Activated naive CD4-positive, alpha-beta T cell treated with anti-CD3 and anti-CD28 coated beads, Interleukin-2, amount 10 ng/mL, durations not matched to agents 7 days and 5 days (primary cell): ENCODE data around the gene PIK3AP1.

Experiments
- CTCF ChIA-PET: fragments of 350-600 bp; sonication (Branson Sonifier 250); formaldehyde crosslinking; loops from one replicate; lab custom pipeline; 2021; ENCODE audit warnings: antibody characterized with exemption; lab: Charles Lee
- DNase-seq: peaks from one replicate; pipeline ENCODE4 v3.0.0-alpha.2; 2020
- H3K27ac Mint-ChIP-seq: one replicate; pipeline ENCODE4 v1.8.0; 2021; ENCODE audit warnings: mild to moderate bottlenecking, moderate library complexity, mixed read lengths
- H3K27me3 Mint-ChIP-seq: one replicate; pipeline ENCODE4 v1.8.0; 2021; ENCODE audit warnings: mild to moderate bottlenecking, mixed read lengths
- H3K36me3 Mint-ChIP-seq: one replicate; pipeline ENCODE4 v1.8.0; 2021; ENCODE audit warnings: mixed read lengths
- H3K4me1 Mint-ChIP-seq: one replicate; pipeline ENCODE4 v1.8.0; 2021; ENCODE audit warnings: mixed read lengths
- H3K4me3 Mint-ChIP-seq: one replicate; pipeline ENCODE4 v1.8.0; 2021; ENCODE audit warnings: mild to moderate bottlenecking, moderate library complexity, mixed read lengths
- H3K9me3 Mint-ChIP-seq: one replicate; pipeline ENCODE4 v1.8.0; 2021; ENCODE audit warnings: mixed read lengths

Gene PIK3AP1

DNA sequence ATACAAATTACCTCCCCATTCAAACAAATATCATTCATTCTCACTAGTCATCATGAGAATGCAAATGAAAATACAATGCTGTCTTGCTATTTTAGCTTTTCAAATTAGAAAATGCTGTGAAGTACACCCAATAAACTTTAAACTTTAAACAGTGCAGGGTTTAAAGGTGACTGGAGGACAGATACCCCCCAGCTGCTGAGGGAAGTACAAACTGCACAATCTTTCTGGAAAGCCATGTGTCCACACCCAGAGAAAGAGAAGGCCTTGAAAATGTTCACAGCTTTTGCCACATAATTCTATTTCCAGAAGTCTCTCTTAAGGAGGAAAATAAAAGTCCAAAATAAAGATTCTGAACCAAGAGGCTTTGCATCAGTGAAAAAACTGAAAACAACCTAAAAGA, 56.5 kb downstream of the PIK3AP1 start:
- no peaks in the 10 kb centered on the region for H3K9me3 Mint-ChIP-seq
- no peak overlapping the region for H3K27ac Mint-ChIP-seq
- CTCF ChIA-PET, result interaction anchor here (0.9 to 1.2 kb wide), 2 partner anchors 19 to 374 kb away, joined by 3 read pairs; no protein-coding TSS in a partner anchor
- no peak overlapping the region for H3K4me3 Mint-ChIP-seq
- H3K4me1 Mint-ChIP-seq, result no peaks in the 10 kb centered on the region
- DNase-seq, result no peak
- no peaks in the 10 kb centered on the region for H3K36me3 Mint-ChIP-seq
- H3K27me3 Mint-ChIP-seq, result peaks cover 7% of the 10 kb centered on the region

DNA sequence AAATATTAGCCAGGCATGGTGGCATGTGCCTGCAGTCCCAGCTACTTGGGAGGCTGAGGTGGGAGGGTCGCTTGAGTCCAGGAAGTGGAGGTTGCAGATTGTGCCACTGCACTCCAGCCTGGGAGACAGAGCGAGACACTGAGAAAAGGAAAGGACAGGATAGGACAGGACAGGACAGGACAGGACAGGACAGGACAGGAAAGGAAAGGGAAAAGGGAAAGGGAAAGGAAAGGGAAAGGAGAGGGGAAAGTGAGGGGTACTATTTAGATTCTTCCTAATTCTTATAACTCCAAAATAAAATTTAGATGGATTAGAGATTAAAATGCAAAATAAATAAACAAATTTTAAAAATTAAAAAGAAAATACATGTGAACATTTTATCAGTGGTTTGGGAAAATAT, 58.7 kb downstream of the PIK3AP1 start:
- no peak overlapping the region for H3K4me3 Mint-ChIP-seq
- no peaks in the 10 kb centered on the region for H3K4me1 Mint-ChIP-seq
- CTCF ChIA-PET, result no interaction called here
- no peaks in the 10 kb centered on the region for H3K9me3 Mint-ChIP-seq
- no peak for DNase-seq
- peaks cover 11% of the 10 kb centered on the region for H3K27me3 Mint-ChIP-seq
- H3K27ac Mint-ChIP-seq, result no peak overlapping the region
- no peaks in the 10 kb centered on the region for H3K36me3 Mint-ChIP-seq

DNA sequence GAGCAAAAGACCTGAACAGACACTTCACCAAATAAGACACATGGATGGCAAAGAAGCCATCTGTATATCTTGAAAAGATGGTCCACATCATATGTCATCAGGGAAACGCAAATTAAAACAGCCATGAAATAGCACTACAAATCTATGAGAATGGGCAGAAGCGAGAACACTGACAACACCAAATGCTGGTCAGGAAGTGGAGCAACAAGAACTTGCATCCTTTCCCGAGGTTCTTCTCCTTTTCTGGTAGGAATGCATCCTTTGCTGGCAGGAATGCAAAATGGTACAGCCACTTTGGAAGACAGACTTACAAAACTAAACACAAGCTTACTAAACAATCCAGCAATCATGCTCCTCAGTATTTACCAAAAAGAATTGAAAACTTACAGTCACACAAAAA, 60.0 kb downstream of the PIK3AP1 start:
- Mint-ChIP-seq H3K9me3 (no peaks in the 10 kb centered on the region), H3K27ac (no peak overlapping the region), H3K27me3 (peaks cover 11% of the 10 kb centered on the region), H3K36me3 (no peaks in the 10 kb centered on the region), H3K4me1 (no peaks in the 10 kb centered on the region), H3K4me3 (no peak overlapping the region)
- no peak for DNase-seq
- CTCF ChIA-PET, result no interaction called here

DNA sequence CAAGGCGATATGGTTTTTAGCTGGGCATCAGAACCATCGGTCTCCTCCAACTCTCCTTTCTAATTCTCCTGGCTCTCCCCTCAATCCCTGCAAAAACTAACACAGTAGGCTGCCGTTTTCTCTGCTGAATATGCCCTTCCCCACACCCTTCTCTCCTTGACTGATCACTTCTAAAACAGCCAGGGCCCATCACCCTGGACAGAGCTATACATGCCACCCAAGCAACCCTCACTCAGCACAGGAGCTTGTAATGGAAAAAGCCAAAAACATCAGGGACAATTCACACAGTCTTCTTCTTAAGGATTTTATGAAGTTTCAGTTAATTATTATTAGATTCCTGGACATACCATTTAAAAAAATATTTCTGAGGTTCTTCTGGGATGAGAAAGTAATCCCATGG, 61.5 kb downstream of the PIK3AP1 start:
- Mint-ChIP-seq H3K27ac (no peak overlapping the region), H3K9me3 (no peaks in the 10 kb centered on the region), H3K4me3 (no peak overlapping the region), H3K36me3 (no peaks in the 10 kb centered on the region), H3K27me3 (peaks cover 11% of the 10 kb centered on the region), H3K4me1 (no peaks in the 10 kb centered on the region)
- CTCF ChIA-PET, result interaction anchor here (0.6 kb wide), 1 partner anchor 163 kb away, joined by 4 read pairs; no protein-coding TSS in a partner anchor
- DNase-seq, result no peak

DNA sequence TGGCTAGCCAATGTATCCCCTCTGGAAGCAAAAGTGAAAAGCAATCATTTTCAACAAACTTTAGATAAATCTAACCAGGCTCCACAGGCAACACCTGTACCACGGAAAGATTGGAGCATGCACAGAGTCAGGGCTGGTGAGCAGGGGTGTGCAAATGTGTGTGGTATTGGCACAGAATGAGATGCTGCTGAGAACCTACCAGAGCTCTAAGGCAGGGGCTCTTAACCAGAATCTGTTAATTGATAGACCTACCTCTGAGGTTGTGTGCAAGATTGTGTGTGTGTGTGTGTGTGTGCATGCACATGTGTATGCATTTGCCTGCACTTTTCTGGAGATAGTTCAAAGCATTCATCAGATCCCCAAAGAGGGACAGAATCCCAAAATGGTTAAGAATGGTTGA, 62.9 kb downstream of the PIK3AP1 start:
- H3K4me1 Mint-ChIP-seq, result no peaks in the 10 kb centered on the region
- CTCF ChIA-PET, result no interaction called here
- no peaks in the 10 kb centered on the region for H3K9me3 Mint-ChIP-seq
- DNase-seq, result no peak
- H3K36me3 Mint-ChIP-seq, result no peaks in the 10 kb centered on the region
- H3K4me3 Mint-ChIP-seq, result no peak overlapping the region
- no peak overlapping the region for H3K27ac Mint-ChIP-seq
- peaks cover 11% of the 10 kb centered on the region for H3K27me3 Mint-ChIP-seq

DNA sequence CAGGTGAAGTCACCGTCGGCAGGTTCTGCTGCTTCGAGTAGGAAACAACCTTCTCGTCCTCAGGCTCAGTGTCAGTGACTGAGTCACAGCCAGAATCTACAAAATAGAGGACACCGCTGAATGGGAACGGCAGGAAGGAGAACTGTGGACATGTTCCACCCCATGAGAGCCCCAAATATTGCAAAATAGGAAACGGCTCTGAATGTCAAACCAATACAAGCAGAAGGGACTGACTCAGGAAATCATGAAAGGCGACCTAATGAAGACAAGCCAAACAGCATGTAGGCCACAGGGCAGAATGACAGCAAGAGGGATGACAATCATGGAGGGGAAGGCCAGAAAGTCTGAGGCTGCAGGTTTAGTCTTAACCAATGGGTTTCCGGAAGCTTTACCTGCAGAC, 63.5 kb downstream of the PIK3AP1 start:
- Mint-ChIP-seq H3K4me3 (no peak overlapping the region), H3K4me1 (peaks cover 4% of the 10 kb centered on the region), H3K36me3 (no peaks in the 10 kb centered on the region), H3K9me3 (no peaks in the 10 kb centered on the region), H3K27ac (no peak overlapping the region), H3K27me3 (peaks cover 11% of the 10 kb centered on the region)
- no peak for DNase-seq
- CTCF ChIA-PET, result no interaction called here

DNA sequence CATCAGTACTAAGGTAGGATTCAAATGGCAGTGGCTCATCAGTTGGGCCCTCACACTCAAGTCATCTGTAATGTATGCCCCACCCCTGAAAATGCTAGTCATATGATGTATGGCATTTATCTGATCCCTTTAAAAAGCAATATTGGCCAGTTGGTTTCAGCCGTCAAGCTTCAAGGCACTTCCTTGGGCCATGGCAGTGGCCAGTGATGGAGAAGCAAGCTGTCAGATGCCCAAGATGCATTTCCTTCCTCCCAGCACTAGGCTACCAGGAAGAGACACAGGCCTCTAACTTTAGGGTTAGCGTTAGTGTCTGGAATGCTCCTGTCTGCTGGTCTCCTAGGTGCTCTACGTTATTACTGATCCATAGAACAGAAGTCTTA, 64.1 kb downstream of the PIK3AP1 start:
- peaks cover 11% of the 10 kb centered on the region for H3K4me1 Mint-ChIP-seq
- DNase-seq, result no peak
- CTCF ChIA-PET, result no interaction called here
- no peaks in the 10 kb centered on the region for H3K9me3 Mint-ChIP-seq
- H3K4me3 Mint-ChIP-seq, result no peak overlapping the region
- H3K27ac Mint-ChIP-seq, result no peak overlapping the region
- H3K27me3 Mint-ChIP-seq, result peaks cover 5% of the 10 kb centered on the region
- H3K36me3 Mint-ChIP-seq, result no peaks in the 10 kb centered on the region

DNA sequence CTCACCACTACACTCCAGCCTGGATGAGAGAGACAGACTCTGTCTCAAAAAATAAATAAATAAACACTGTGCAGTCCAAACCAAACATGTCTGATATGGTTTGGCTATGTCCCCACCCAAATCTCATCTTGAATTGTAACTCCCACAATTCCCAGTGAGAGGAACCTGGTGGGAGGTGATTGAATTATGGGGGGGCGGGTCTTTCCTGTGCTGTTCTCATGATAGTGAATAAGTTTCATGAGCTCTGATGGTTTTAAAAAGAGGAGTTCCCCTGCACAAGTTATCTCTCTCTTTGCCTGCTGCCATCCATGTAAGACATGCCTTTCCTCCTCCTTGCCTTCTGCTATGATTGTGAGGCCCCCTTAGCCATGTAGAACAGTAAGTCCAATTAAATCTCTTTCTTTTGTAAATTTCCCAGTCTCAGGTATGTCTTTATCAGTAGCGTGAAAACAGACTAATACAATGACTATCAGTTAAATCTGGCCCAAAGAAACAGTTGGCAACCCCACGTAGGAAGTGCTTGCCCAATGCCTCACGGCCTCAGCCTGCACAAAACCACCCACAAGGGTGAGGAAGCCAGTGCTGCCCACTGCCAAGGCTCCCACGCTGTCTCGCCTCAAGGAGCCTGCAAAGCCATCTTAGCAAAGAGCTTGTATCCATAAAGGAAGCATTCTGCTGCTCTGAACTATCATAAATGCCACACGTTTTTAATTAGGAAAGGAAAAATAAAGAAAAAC, 64.7 kb downstream of the PIK3AP1 start:
- Mint-ChIP-seq H3K36me3 (no peaks in the 10 kb centered on the region), H3K4me3 (no peak overlapping the region), H3K27me3 (peaks cover 4% of the 10 kb centered on the region), H3K9me3 (no peaks in the 10 kb centered on the region), H3K4me1 (peaks cover 16% of the 10 kb centered on the region), H3K27ac (no peak overlapping the region)
- CTCF ChIA-PET, result no interaction called here
- DNase-seq, result no peak

DNA sequence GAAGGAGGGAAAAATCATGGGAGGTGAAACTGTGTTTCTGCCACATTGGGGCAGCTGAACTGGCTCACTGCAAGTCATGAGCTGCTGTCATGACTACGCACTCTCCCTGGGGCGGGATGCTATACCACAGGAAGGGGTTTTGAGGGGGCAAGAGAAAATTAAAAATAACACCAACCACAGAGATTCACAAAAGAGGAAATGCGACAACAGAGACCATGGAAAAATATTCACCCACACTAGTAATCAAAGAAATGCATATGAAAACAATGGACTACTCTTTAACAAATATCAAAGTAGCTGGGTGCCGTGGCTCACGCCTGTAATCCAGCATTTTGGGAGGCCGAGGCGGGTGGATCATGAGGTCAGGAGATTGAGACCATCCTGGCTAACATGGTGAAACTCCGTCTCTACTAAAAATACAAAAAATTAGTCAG, 68.3 kb downstream of the PIK3AP1 start:
- peak; percentile 38 for DNase-seq
- CTCF ChIA-PET, result interaction anchor here (1.5 to 4.1 kb wide), 2 partner anchors 10 to 177 kb away, joined by 3 to 32 read pairs; no protein-coding TSS in a partner anchor
- no peaks in the 10 kb centered on the region for H3K36me3 Mint-ChIP-seq
- no peaks in the 10 kb centered on the region for H3K27me3 Mint-ChIP-seq
- peak overlapping the region; percentile 72 for H3K27ac Mint-ChIP-seq
- no peaks in the 10 kb centered on the region for H3K9me3 Mint-ChIP-seq
- peaks cover 33% of the 10 kb centered on the region for H3K4me1 Mint-ChIP-seq
- no peak overlapping the region for H3K4me3 Mint-ChIP-seq

DNA sequence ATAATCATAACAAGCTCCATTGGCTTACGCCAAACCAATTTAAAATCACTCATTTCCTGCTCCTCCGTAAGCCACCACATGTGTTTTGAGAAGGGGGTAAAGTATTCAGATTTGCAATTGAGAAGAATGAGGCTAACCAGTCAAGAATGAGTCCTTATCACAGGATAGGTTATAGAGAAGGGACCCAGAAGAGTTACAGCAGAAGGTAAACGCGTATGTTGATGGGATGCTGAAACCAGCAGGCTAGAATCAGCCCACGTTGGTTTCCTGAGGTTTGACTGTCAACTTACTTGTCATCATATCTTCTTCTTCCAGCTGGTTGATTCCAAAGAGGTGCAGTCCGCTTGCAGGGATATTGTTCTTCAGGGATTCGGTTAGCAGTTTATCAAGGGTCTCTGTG, 69.4 kb downstream of the PIK3AP1 start:
- CTCF ChIA-PET, result interaction anchor here (0.8 to 4.1 kb wide), 3 partner anchors 9 to 187 kb away, joined by 3 to 32 read pairs (median 3); no protein-coding TSS in a partner anchor
- Mint-ChIP-seq H3K36me3 (no peaks in the 10 kb centered on the region), H3K4me3 (no peak overlapping the region), H3K4me1 (peaks cover 37% of the 10 kb centered on the region), H3K27me3 (no peaks in the 10 kb centered on the region), H3K27ac (no peak overlapping the region), H3K9me3 (no peaks in the 10 kb centered on the region)
- DNase-seq, result no peak

DNA sequence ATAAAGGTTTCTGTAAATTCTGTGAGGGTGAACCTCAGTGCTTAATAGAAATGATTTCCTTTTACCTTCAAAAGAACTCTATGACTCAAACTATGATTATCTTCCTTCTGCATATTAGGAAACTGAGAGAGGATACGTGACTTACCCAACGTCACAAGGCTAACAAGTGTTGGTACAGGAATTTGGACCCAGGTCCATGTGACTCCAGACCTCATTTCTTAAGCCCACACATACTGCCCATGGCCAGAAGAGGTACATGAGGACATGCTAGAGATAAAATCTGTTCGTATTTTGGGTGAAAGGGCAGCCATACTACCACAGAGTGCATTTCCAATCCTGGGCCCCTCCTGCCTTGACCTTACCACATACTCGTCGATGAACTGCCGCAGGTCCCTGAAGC, 72.0 kb downstream of the PIK3AP1 start:
- CTCF ChIA-PET, result interaction anchor here (1.3 kb wide), 1 partner anchor 8 kb away, joined by 5 read pairs; no protein-coding TSS in a partner anchor
- H3K27me3 Mint-ChIP-seq, result peaks cover 5% of the 10 kb centered on the region
- H3K9me3 Mint-ChIP-seq, result no peaks in the 10 kb centered on the region
- H3K4me1 Mint-ChIP-seq, result peaks cover 37% of the 10 kb centered on the region
- H3K27ac Mint-ChIP-seq, result no peak overlapping the region
- H3K4me3 Mint-ChIP-seq, result no peak overlapping the region
- DNase-seq, result no peak
- H3K36me3 Mint-ChIP-seq, result no peaks in the 10 kb centered on the region

DNA sequence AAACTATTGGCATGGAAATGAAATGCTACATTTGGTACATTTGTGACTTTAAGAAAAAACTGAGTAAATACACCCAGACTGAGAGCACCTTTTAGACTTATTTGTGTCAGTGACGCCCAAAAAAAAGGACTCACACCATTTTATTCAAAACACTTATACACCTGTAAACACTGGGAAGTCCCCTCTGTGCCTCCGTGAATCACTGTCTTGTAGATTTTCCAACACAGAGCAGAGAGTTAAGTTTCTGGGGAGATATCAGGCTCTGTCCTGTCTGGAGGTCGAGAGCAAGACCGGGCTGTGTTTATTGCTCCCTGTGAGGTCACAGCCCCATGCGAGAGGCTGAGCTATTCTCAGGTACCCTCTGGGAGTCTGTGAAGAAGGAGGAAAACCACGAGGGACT, 72.8 kb downstream of the PIK3AP1 start:
- Mint-ChIP-seq H3K4me3 (no peak overlapping the region), H3K9me3 (no peaks in the 10 kb centered on the region), H3K27ac (no peak overlapping the region), H3K27me3 (peaks cover 12% of the 10 kb centered on the region), H3K4me1 (peaks cover 37% of the 10 kb centered on the region), H3K36me3 (no peaks in the 10 kb centered on the region)
- CTCF ChIA-PET, result no interaction called here
- no peak for DNase-seq

DNA sequence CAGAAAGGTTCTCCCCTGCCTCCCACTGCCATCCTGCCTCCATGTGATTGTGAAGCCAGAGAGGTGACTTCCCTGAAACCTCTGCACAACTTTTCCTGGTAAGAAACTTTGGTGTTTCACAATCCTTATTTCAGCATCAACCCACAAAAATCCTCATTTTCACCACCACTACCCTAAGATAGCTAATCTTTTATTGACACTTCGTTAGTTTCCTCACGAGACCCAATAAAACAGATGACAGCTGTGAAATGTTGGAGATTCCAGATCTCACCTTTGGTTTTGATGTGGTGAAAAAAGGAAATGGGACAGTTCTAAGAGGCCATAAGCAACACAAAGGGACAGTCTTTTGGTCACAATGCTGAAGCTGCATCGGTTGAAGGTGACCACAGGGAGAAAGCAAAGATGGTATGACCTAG, 73.6 kb downstream of the PIK3AP1 start:
- Mint-ChIP-seq H3K4me1 (peaks cover 32% of the 10 kb centered on the region), H3K36me3 (no peaks in the 10 kb centered on the region), H3K27ac (no peak overlapping the region), H3K9me3 (no peaks in the 10 kb centered on the region), H3K4me3 (no peak overlapping the region), H3K27me3 (peaks cover 16% of the 10 kb centered on the region)
- DNase-seq, result no peak
- CTCF ChIA-PET, result interaction anchor here (1.1 kb wide), 1 partner anchor 391 kb away, joined by 3 read pairs; no protein-coding TSS in a partner anchor

DNA sequence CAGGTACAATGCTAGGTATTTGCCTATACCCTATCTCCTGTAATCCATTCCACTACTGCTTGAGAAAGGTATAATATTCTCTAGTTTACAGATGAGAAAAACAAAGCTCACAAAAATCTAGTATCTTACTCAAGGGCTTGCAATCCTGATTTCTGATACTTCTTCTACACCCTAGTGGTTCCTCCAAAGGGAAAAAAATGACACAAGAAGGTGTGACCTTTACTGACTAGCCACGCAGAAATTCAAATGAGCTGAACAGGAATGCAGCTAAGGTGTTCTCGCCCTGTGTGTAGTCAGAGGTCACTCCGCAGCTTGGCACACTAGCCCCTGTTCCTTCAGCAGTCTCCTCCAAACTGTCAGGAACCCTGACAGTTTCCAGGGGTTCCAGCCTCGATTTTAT, 74.0 kb downstream of the PIK3AP1 start:
- Mint-ChIP-seq H3K9me3 (no peaks in the 10 kb centered on the region), H3K27me3 (peaks cover 16% of the 10 kb centered on the region), H3K4me1 (peaks cover 28% of the 10 kb centered on the region), H3K4me3 (no peak overlapping the region), H3K27ac (no peak overlapping the region), H3K36me3 (no peaks in the 10 kb centered on the region)
- CTCF ChIA-PET, result interaction anchor here (0.6 to 1.2 kb wide), 3 partner anchors 184 to 391 kb away, joined by 3 read pairs; no protein-coding TSS in a partner anchor
- DNase-seq, result no peak

DNA sequence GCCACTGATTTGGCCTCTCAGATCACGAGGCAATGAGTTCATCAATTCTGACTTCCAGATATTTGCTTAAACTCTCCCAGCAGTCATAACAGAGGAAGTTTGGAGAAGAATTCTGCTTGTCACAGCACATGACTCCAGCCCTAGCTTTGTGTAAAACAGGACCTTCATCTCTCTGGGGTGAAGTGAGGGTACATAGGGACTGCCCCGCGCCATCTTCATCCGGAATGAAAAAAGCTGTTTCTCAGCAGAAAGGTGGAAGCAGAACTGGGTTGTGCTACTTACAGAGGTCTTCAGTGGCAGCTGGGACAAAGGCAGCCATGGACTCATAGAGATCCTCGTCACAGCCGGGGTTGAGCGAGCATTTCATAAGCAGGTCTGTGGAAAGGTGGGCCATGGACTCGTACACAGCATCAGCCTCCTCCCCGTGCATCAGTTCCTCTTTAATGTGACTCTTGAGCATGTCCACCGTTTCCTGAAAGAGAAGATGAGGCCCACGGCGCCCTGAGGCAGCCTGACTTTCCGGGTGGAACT, 75.1 kb downstream of the PIK3AP1 start:
- Mint-ChIP-seq H3K27ac (no peak overlapping the region), H3K9me3 (no peaks in the 10 kb centered on the region), H3K4me1 (peaks cover 17% of the 10 kb centered on the region), H3K4me3 (no peak overlapping the region), H3K27me3 (peaks cover 20% of the 10 kb centered on the region), H3K36me3 (no peaks in the 10 kb centered on the region)
- DNase-seq, result no peak
- CTCF ChIA-PET, result interaction anchor here (0.6 to 1.2 kb wide), 2 partner anchors 185 to 378 kb away, joined by 3 read pairs; no protein-coding TSS in a partner anchor
